NCI-H226 (cell line): Measurements from ENCODE around the gene LSAMP.

Experiments
- DNase-seq: peaks from one replicate; pipeline ENCODE4 v3.0.0-alpha.2; 2015

LSAMP gene

DNA sequence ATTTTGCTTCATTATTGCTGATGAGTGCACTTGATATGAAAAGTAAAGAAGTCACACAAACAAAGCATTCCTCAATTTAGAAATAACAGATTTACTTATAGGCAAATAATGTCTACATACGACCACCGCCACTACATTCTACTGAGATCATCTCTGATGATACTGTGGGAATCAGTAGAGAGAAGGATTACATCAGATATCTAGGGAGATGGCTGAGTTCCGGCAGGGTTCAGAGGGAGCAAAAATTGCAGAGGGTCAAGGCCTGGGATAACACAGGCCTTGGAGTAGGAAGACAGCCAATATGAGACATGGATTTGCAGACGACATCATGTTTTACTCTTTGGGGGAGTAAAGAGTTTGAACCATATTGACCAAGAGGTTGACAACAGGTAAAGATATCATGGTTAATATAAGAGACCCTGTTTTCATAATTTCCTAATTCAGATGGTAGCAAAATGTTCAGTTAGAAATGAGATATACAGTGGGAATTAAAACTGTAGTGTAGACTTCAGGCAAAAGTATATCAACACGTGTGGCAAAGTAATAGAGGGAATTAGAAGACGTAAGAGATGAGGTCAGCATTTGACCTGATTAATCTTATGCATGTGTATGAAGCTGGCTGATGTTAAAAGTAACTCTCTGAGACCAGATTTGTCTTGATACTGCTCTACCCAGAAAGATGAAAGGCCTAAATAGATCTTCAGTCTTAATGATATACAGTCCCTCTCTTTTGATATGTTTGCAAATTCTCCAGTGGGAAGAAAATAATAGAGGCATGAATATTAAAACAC is 15.6 kb downstream of the LSAMP start:
- DNase-seq = no peak

DNA sequence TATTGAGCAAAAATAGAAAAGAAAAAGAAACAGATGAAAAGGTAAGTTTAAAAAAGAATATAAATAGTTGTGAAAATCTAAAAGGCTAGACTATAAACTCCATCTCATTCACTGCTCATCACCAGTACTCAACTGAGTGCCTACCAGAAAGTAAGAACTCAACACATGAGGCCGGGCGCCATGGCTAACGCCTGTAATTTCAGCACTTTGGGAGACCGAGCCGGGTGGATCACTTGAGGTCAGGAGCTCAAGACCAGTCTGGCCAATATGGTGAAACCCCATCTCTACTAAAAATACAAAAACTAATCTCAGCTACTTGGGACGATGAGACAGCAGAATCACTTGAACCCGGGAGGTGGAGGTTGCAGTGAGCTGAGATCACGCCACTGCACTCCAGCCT is 19.3 kb downstream of the LSAMP start:
- no peak for DNase-seq

DNA sequence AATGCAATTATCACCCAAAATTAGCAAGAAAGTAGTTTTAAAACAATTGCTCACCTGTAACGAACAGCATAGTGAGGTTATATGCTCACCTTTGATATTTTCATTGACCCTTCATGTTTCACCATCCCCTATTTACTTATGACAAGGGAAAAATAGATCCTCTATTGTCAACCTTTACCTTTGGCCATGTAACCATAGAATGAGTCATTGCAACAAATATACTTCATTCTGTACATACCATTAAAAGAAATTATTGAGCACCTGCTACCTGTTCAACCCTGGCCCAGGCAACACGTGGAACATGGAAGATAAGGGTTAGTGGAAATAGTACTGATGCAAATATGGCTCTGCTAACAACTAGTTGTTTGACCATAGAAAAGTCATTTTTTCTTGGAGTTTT is 20.2 kb downstream of the LSAMP start:
- DNase-seq = no peak

DNA sequence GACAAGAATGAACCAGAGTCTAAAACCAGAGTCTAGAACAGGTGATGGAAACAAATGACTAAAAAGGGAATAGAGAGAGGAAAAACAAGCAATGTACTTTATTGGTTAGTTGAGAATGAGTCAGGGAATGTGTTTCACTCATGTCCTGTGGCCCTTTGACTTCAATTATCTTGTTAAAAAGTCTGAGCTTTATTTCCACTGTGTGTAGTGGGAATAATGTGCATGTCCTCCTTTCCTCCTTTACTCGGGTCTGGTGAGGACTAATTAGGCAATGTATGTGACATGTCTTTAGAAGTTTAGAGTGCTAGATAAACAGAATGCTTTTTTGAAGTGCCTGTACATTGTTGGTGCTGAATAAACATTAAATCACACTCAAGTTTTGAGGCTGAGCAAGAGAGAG is 21.3 kb downstream of the LSAMP start:
- no peak for DNase-seq

GRCh38 chr3:116423374-116423773 is 21.9 kb downstream of the LSAMP start:
- no peak for DNase-seq

DNA sequence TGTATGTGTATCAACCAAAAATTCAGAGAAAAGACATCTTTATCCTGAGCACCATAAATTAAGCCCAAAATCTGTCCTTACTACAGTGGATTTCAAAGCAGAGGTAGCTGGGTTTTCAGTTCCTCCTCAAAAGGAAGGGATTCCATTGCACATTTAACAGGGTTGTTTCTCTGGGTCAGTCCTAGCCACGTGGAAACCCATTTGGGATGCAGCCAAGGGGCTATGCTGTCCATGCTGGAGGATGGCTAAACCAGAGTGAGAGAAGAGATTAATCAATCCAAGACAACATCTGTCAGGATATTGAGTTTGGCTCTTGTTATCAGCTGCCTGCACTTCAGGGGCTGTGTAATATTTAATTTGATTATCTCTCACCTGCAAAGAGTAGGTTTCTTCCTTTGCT is 28.1 kb downstream of the LSAMP start:
- no peak for DNase-seq

- no peak for DNase-seq
These were observed 32.0 kb downstream of the LSAMP start for GRCh38 chr3:116413319-116413718.

- no peak for DNase-seq
These were observed 36.8 kb downstream of the LSAMP start for GRCh38 chr3:116408473-116408872.

DNA sequence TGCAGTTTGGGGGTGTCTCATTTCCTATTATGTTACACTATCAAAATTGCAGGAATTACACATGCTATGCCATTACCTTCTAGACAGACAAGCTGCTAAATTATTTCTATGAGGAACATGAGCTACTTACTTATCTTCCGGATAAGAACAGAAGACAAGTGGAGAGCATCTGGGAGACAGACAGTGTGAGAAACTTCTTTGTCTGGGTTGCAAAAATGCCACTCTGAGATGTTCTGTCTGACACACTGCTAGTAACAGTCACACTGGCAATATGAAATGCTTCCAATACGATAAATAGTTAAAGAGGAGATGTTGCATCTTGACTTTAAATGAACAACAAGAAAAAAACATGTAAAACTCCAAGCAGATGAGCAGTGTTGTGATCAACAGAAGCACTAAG is 40.1 kb downstream of the LSAMP start:
- no peak for DNase-seq

- no peak for DNase-seq
These were observed 45.5 kb downstream of the LSAMP start for GRCh38 chr3:116399701-116400226.

- DNase-seq = no peak
These were observed 50.9 kb downstream of the LSAMP start for GRCh38 chr3:116394365-116394764.

DNA sequence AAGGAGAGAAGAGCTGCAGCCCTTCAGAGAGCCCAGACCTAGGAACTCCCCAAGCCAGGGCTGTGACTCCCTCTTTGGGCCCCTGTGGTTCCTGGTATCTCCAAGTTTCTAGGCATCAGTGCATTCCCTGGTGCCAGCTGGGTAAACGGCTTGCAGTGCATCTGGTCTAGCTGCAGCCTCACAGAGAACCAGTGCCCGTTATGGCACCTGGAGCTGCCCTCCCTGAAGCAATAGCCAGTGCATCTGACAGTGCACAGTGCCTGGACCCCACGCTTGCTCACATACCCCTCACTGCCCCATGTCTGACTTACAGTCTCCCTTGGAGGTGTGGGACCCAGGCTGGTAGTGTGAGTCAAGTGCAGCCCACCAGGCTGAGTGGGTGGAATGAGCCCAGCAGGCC is 52.1 kb downstream of the LSAMP start:
- no peak for DNase-seq

- DNase-seq = no peak
These were observed 53.0 kb downstream of the LSAMP start for GRCh38 chr3:116392291-116392690.

DNA sequence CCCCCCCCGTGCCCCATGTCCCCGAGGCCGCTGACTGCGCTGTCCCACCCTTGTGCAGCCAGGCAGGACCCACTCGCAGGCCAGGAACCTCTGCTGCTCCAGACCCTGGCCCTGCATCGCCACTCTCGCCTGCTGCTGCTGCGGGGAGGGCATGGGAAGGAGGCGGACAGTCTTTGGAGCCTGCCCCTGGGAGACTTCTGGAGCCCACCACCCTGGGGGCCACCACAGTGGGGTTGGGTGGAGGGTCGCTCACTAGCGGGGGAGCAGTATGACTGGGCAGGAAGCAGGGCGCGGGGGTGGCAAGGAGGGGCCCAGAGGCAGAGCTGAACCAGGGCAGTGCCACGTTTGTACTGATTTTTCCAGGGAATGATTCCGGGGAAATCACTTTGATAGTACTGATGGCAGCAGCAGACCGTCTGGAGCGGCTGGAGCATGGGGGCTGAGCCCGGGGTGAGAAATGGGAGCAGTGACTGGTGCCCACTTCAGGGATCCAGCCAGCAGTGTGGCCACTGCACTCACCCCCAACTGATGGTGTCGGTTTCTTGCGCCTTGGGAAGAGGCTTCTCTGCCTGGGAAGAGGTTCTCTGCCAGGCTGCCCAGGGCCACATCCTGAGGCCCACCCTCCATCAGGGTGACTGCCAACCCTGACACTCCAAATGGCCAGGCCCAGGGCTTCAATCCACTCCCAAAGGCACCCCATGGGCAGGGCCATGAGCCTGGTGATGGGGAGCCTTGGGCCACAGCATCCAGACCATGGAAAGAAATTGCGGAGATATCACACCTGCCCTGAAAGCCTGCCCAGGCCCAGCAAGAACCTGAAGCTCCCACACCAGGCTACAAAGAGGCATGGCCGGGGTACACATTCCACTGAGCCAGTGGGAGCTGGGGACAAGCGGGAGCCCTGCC is 53.7 kb downstream of the LSAMP start:
- DNase-seq = no peak

- no peak for DNase-seq
These were observed 55.0 kb downstream of the LSAMP start for GRCh38 chr3:116390318-116390717.

GRCh38 chr3:116388867-116389385 is 56.4 kb downstream of the LSAMP start:
- DNase-seq = no peak

GRCh38 chr3:116386168-116386567 is 59.1 kb downstream of the LSAMP start:
- no peak for DNase-seq

DNA sequence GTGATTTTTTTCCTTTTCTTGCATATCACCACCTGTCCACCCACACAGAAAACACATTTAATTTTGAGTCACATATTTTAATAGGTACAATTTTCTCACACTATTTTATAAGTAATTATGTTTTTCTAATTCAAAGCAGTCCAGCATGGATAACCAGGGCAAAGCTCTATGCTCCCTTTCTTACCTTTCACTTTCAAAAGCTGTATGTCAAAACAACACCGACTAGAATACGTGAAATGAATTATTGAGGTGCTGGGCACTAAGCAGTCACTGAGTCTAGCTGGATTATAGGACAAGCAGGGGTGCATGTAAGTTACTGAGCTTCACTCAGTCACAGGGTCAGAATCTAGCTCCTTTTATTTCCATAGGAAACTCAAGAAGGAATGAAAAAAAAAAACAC is 60.6 kb downstream of the LSAMP start:
- no peak for DNase-seq

- DNase-seq = no peak
These were observed 67.2 kb downstream of the LSAMP start for GRCh38 chr3:116378077-116378476.

DNA sequence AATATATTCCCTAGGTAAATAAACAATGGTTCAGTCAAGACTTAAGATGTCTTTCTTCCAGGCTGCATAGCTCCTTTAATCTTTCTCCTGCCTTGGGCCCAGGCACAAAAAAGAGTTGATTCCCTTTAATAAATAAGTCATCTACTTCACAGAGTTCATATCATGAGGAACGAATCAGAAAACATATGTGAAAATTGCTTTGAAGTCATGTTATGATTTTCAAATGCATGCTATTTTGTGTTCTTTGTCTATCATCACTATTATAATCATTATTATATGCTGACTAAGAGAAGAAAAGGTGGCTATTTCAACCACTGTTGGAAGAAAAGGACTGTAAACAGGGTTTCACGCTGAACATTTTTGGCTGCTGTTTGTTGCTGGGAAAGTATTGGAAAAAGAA is 70.4 kb downstream of the LSAMP start:
- DNase-seq = no peak

DNA sequence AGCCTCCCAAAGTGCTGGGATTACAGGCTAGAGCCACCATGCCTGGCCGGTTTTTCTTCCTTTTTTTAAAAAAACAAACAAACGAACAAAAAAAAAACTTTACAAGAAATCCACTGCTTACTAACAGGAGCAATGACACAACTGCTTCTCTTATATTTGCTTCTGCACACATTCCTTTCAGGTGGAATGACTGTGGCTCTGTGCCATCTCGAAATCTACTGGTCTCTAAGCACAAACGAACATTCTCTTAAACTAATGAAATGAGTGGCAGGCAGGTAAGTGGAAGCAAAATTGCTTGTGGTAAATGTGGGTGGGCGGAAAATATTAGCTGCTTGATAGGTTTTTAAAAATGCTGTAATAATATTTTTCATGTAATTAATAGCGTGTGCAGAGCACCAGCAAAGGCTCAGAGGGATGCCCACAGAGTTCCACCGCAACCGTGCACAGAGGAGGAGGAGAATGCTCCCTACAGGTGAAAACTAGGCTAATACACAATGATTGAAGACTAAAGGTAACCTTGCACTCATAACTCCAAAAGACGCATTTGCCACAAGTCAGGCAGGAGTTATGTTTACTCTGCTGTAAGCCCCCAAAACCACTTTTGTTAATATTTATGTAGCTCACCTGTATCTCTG is 77.4 kb downstream of the LSAMP start:
- DNase-seq = no peak

DNA sequence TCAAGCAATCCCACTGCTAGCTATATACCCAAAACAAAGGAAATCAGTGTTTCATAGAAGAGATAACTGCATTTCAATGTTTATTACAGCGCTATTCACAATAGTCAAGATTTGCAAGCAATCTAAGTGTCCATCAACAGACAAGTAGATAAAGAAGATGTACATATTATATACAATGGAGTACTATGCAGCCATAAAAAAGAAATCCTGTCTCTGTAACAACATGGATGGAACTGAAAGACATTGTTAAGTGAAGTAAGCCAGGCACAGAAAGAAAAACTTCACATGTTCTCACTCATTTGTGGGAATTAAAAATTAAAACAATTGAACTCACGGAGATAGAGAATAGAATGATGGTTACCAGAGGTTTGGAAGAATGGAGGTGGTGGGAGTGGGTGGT is 89.2 kb downstream of the LSAMP start:
- no peak for DNase-seq

DNA sequence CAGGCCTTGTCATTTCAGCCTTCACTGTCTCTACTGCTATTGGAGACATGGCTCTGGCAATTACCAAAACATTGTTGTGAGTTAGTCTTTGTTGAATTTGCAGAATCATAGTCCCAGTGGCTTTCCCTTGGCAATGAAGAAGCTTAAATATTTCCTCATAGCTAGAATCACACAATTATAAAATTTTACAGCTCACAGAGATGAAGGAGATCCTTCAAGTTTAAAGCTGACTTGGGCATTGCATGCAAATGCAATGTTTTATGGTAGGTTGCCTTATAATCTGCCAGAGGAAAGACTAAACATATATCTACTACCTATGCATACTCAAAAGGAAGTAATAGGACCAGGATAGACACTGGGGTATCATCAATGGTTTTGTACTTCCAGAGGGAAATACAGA is 90.9 kb downstream of the LSAMP start:
- no peak for DNase-seq
